ENCODE data around the gene RPP30.

RPP30 gene

DNA sequence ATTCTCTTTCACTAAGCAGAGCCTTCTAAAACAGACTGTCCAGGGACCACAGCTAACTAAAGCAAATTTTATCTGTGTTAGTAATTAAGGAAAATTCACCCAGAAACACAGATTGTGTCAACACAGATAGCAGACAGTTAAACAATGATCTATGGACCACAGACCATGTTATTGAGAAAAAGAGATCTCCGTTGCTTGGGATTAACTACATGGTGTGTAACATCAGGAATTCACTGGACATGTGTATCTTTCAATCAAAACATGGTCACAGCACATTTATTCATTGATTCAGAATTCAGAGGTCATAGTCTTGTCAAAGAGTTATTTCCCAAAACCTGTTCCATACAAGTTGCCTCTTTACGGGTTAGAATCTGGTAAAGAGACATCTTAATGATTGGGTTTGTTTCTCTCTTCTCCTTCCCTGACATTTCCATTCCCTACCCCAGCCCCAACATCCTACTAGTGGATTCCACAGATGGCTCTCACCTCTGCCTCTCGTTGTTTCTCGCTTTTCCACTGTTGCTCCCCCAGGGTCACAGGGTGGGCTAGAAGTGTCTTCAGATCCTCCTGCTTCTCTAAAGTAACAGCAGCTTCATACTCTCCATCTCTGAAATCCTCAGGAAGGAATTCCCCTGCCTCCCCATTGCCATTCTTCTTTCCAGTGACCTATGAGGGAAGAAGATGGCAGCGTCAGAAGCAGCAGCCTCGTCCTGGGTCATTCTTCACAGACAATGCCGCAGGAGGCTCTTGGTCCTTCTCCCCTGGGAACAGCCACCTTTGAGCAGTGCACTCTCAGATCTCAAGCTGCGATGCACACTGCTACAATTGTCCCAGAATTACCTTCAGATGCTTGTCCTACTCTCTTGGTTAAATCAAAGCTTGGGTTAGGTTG, 48.2 kb downstream of the RPP30 start:
- Histone ChIP-seq H3K4me3 (ENCODE audit: low read depth in 1 of 2, low read length in 2 of 2) (no peak overlapping the region), H3K4me1 (ENCODE audit: insufficient read depth, low read length) (no peaks in the 10 kb centered on the region), H3K9me3 (ENCODE audit: low read length) (no peaks in the 10 kb centered on the region), H3K36me3 (ENCODE audit: insufficient read depth, low read length) (no peaks in the 10 kb centered on the region), H3K9ac (ENCODE audit: low read length) (no peak overlapping the region), H3K27me3 (ENCODE audit: control insufficient read depth in 1 of 2, insufficient read depth in 2 of 2, low read length in 2 of 2) (no peaks in the 10 kb centered on the region), H3K27ac (ENCODE audit: low read depth, low read length) (no peak overlapping the region)

GRCh38 chr10:90920986-90921666, 49.4 kb downstream of the RPP30 start, which contains the start of gene ANKRD1:
TSS of gene ANKRD1 (minus strand) at chr10:90921087. CDS start at chr10:90921027, 60 bp downstream.
- no peaks in the 10 kb centered on the region for H3K36me3 ChIP-seq (ENCODE audit: insufficient read depth, low read length)
- H3K27me3 ChIP-seq (ENCODE audit: control insufficient read depth in 1 of 2, insufficient read depth in 2 of 2, low read length in 2 of 2), result no peaks in the 10 kb centered on the region
- no peaks in the 10 kb centered on the region for H3K4me1 ChIP-seq (ENCODE audit: insufficient read depth, low read length)
- no peak within 1 kb of the TSS for H3K4me3 ChIP-seq (ENCODE audit: low read depth in 1 of 2, low read length in 2 of 2)
- no peaks in the 10 kb centered on the region for H3K9me3 ChIP-seq (ENCODE audit: low read length)
- no peak within 1 kb of the TSS for H3K27ac ChIP-seq (ENCODE audit: low read depth, low read length)
- no peak within 1 kb of the TSS for H3K9ac ChIP-seq (ENCODE audit: low read length)

GRCh38 chr10:90921906-90922305, 50.1 kb downstream of the RPP30 start:
- no peak overlapping the region for H3K9ac ChIP-seq (ENCODE audit: low read length)
- H3K36me3 ChIP-seq (ENCODE audit: insufficient read depth, low read length), result no peaks in the 10 kb centered on the region
- H3K4me3 ChIP-seq (ENCODE audit: low read depth in 1 of 2, low read length in 2 of 2), result no peak overlapping the region
- H3K27me3 ChIP-seq (ENCODE audit: control insufficient read depth in 1 of 2, insufficient read depth in 2 of 2, low read length in 2 of 2), result no peaks in the 10 kb centered on the region
- H3K9me3 ChIP-seq (ENCODE audit: low read length), result no peaks in the 10 kb centered on the region
- no peak overlapping the region for H3K27ac ChIP-seq (ENCODE audit: low read depth, low read length)
- no peaks in the 10 kb centered on the region for H3K4me1 ChIP-seq (ENCODE audit: insufficient read depth, low read length)

DNA sequence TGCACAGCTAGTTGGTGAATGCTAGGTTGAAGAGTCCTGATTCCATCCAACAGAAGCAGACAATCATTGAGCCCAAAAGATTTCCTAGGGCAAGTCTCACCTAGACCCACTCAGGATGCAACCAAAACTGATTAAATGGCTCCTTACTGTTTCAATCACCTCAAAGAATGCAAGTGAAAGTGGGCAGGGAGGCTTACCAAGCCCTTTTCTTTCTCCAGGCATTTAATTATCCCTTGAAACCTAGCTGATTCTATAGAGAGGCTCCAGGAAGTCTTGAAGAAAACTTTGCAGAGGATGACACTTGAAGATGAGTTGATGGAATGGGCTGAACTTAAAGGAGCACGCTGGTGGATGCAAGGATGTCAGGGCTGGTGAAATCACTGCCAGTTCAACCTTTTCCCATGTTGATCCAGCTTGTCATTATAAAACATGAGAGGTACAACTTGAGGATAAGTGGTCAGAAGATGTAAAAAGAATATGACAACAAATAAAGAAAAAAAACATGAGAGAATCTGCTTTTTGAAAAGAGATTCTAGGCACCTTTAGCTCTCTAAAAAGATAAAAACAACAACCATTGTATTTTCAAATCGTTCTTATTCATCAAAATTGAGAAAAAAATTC, 51.4 kb downstream of the RPP30 start:
- H3K9me3 ChIP-seq (ENCODE audit: low read length), result no peaks in the 10 kb centered on the region
- no peaks in the 10 kb centered on the region for H3K27me3 ChIP-seq (ENCODE audit: control insufficient read depth in 1 of 2, insufficient read depth in 2 of 2, low read length in 2 of 2)
- no peak overlapping the region for H3K4me3 ChIP-seq (ENCODE audit: low read depth in 1 of 2, low read length in 2 of 2)
- no peaks in the 10 kb centered on the region for H3K4me1 ChIP-seq (ENCODE audit: insufficient read depth, low read length)
- no peak overlapping the region for H3K9ac ChIP-seq (ENCODE audit: low read length)
- no peaks in the 10 kb centered on the region for H3K36me3 ChIP-seq (ENCODE audit: insufficient read depth, low read length)
- H3K27ac ChIP-seq (ENCODE audit: low read depth, low read length), result no peak overlapping the region

GRCh38 chr10:90924552-90924951, 52.8 kb downstream of the RPP30 start:
- H3K4me3 ChIP-seq (ENCODE audit: low read depth in 1 of 2, low read length in 2 of 2), result no peak overlapping the region
- no peak overlapping the region for H3K27ac ChIP-seq (ENCODE audit: low read depth, low read length)
- no peaks in the 10 kb centered on the region for H3K4me1 ChIP-seq (ENCODE audit: insufficient read depth, low read length)

GRCh38 chr10:90925079-90926029, 53.6 kb downstream of the RPP30 start:
- Histone ChIP-seq H3K36me3 (ENCODE audit: insufficient read depth, low read length) (no peaks in the 10 kb centered on the region), H3K4me3 (ENCODE audit: low read depth in 1 of 2, low read length in 2 of 2) (no peak overlapping the region), H3K4me1 (ENCODE audit: insufficient read depth, low read length) (peaks cover 3% of the 10 kb centered on the region), H3K9ac (ENCODE audit: low read length) (no peak overlapping the region), H3K27ac (ENCODE audit: low read depth, low read length) (no peak overlapping the region), H3K27me3 (ENCODE audit: control insufficient read depth in 1 of 2, insufficient read depth in 2 of 2, low read length in 2 of 2) (no peaks in the 10 kb centered on the region), H3K9me3 (ENCODE audit: low read length) (no peaks in the 10 kb centered on the region)

More at GRCh38 chr10:90924552-90924951, 52.8 kb downstream of the RPP30 start:
- H3K9ac ChIP-seq (ENCODE audit: low read length), result no peak overlapping the region
- no peaks in the 10 kb centered on the region for H3K9me3 ChIP-seq (ENCODE audit: low read length)
- H3K36me3 ChIP-seq (ENCODE audit: insufficient read depth, low read length), result no peaks in the 10 kb centered on the region
- no peaks in the 10 kb centered on the region for H3K27me3 ChIP-seq (ENCODE audit: control insufficient read depth in 1 of 2, insufficient read depth in 2 of 2, low read length in 2 of 2)

GRCh38 chr10:90927293-90927692, 55.5 kb downstream of the RPP30 start:
- Histone ChIP-seq H3K9ac (ENCODE audit: low read length) (no peak overlapping the region), H3K27ac (ENCODE audit: low read depth, low read length) (no peak overlapping the region), H3K36me3 (ENCODE audit: insufficient read depth, low read length) (no peaks in the 10 kb centered on the region), H3K27me3 (ENCODE audit: control insufficient read depth in 1 of 2, insufficient read depth in 2 of 2, low read length in 2 of 2) (no peaks in the 10 kb centered on the region), H3K4me3 (ENCODE audit: low read depth in 1 of 2, low read length in 2 of 2) (no peak overlapping the region), H3K4me1 (ENCODE audit: insufficient read depth, low read length) (peaks cover 13% of the 10 kb centered on the region), H3K9me3 (ENCODE audit: low read length) (no peaks in the 10 kb centered on the region)

DNA sequence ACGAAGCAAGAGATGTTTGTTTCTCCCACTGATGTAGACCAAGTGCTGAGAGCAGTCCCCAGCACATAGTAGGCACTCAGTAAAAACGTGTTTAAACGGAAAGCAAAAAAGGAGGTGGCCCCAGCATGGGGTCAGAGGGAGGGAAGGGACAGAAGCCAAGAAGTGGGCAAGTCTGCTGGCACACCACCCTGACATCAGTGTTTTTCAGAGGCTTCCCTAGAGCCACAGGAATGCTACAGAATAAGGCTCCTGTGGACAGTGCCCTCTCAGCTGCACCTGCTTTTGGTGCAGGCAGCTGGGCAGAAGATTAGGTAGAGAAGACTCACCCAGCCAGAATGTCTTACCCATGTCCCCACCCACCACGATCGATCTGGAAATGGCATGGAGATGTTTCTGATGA, 57.4 kb downstream of the RPP30 start:
- peaks cover 13% of the 10 kb centered on the region for H3K4me1 ChIP-seq (ENCODE audit: insufficient read depth, low read length)
- H3K27ac ChIP-seq (ENCODE audit: low read depth, low read length), result no peak overlapping the region
- no peaks in the 10 kb centered on the region for H3K9me3 ChIP-seq (ENCODE audit: low read length)
- no peaks in the 10 kb centered on the region for H3K27me3 ChIP-seq (ENCODE audit: control insufficient read depth in 1 of 2, insufficient read depth in 2 of 2, low read length in 2 of 2)
- H3K4me3 ChIP-seq (ENCODE audit: low read depth in 1 of 2, low read length in 2 of 2), result no peak overlapping the region
- no peak overlapping the region for H3K9ac ChIP-seq (ENCODE audit: low read length)
- no peaks in the 10 kb centered on the region for H3K36me3 ChIP-seq (ENCODE audit: insufficient read depth, low read length)

DNA sequence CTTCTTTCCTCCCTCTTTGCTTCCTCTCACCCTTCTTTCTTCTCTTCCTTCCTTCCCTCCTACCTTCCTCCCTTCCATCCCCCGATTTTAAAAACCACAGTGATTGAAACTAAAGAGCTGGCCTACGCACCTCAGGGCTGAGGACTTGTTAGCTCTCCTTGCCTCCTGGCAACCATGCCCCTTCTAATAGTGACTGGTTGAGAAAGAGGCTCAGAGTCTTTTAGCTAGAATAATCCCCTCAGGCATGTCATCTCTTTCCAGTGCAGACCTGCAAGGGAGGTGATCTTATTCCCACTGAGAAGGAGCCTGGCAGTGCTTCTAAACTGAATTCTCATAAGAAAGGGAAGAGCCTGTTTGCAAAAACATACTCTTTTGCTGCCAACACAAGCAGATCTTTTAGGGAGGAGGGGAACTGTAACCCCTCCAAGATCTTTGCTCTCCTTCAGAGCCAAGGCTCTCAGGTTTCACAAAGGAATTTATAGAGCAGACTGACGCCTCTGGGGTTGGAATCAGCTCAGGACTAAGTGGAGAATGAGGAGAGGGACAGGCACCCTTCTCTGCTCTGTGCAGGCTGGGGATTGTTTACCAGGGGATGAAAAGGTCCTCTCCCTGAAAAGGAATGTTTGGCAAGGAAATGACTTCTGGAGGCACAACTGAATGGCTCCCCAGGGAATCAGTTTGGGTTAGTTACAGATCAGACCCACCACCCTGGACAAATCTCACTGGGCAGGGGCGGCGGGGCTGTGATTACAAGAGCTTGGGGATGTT, 58.5 kb downstream of the RPP30 start:
- Histone ChIP-seq H3K4me3 (ENCODE audit: low read depth in 1 of 2, low read length in 2 of 2) (no peak overlapping the region), H3K9ac (ENCODE audit: low read length) (no peak overlapping the region)

More for the DNA sequence above, 58.5 kb downstream of the RPP30 start:
- no peaks in the 10 kb centered on the region for H3K27me3 ChIP-seq (ENCODE audit: control insufficient read depth in 1 of 2, insufficient read depth in 2 of 2, low read length in 2 of 2)
- no peaks in the 10 kb centered on the region for H3K36me3 ChIP-seq (ENCODE audit: insufficient read depth, low read length)
- no peak overlapping the region for H3K27ac ChIP-seq (ENCODE audit: low read depth, low read length)
- H3K9me3 ChIP-seq (ENCODE audit: low read length), result no peaks in the 10 kb centered on the region
- H3K4me1 ChIP-seq (ENCODE audit: insufficient read depth, low read length), result peaks cover 13% of the 10 kb centered on the region
